ENCODE measurements around the gene ARID4A.

- no peak for TF ChIP-seq CTCF (IDR thresholded peaks at IDR 0.05; ENCODE audit: borderline replicate concordance, extremely low read depth, low read length, poor library complexity, severe bottlenecking)
- TF ChIP-seq EZH2 (IDR thresholded peaks at IDR 0.05; ENCODE audit: borderline replicate concordance, low read depth, low read length, severe bottlenecking), result no peak
Observed at GRCh38 chr14:58270628-58271027, 27.7 kb upstream of the ARID4A start.

Data from DND-41 (cell line).